Posterior vena cava (tissue), 2 donors: ENCODE measurements around the gene CERS5. TPM values are rescaled to one million over a fixed set of nuclear protein-coding genes. Genes with fewer than 3 reads are reported as not detected.

ENCODE experiments used
- DNase-seq: peaks from one replicate; pipeline ENCODE4 v3.0.0-alpha.2; 2020; ENCODE audit warnings: low spot score
- intact Hi-C, 2 donors: fragments of 100-400 bp; cut with DNase I; formaldehyde crosslinking; loops; one replicate each; pipeline versions ENCODE4 v1.14.1 to v1.14.2; 2022 to 2023
- long read RNA-seq, 2 donors: library from polyadenylated mRNA; unstranded; transcript quantifications; one replicate each; pipeline ENCODE4 v2.0.0, GENCODE V29; 2020 to 2021
- total RNA-seq, 2 donors: library from RNA; stranded (reverse); fragmentation: NEBNext Ultra II Directional; extraction: Animal tissue kit (Norgen Biotek cat#: 25700); gene quantifications; one replicate each; pipeline ENCODE4 v1.2.1, GENCODE V29; 2021
- donor health status: DM: yes; HTN: yes; CAD: no.
- donor health status: DM: yes; HTN: yes; CAD: no.

The CERS5 gene
- 10 to 100 TPM; 43.3 to 44.0 TPM for total RNA-seq
- long read RNA-seq, donor 1, transcript CERS5-201 (10 exons, 2,051 nt), result major isoform, 16 of 25 reads
- long read RNA-seq, donor 1, partial matches to known transcripts, result 2 of 25 reads
- long read RNA-seq, donor 1, other reads (novel, unspliced or antisense), result 7 of 25 reads
- long read RNA-seq, donor 2, transcript CERS5-203 (11 exons, 2,855 nt), result minor isoform, 6 of 142 reads
- long read RNA-seq, donor 2, transcript CERS5-201 (10 exons, 2,051 nt), result major isoform, 96 of 142 reads
- long read RNA-seq, donor 2, partial matches to known transcripts, result 6 of 142 reads
- long read RNA-seq, donor 2, other reads (novel, unspliced or antisense), result 34 of 142 reads

GRCh38 chr12:50167049-50167828 lies at the start of gene CERS5:
Gene CERS5 (minus strand): TSS chr12:50167369. CDS start chr12:50167297, 72 bp downstream.
- peak; percentile 100 for DNase-seq
- intact Hi-C loops, result no loop called here

- no peak for DNase-seq
- intact Hi-C loops, result no loop called here
Measured at GRCh38 chr12:50215033-50215432, 47.9 kb upstream of the CERS5 start.

GRCh38 chr12:50214018-50214417 lies 46.8 kb upstream of the CERS5 start:
- DNase-seq, result no peak
- intact Hi-C loops, result no loop called here

- intact Hi-C loops, result no loop called here
- no peak for DNase-seq
Measured at GRCh38 chr12:50213439-50213838, 46.3 kb upstream of the CERS5 start.

- DNase-seq, result no peak
Measured at GRCh38 chr12:50212071-50212467, 44.9 kb upstream of the CERS5 start.

GRCh38 chr12:50211392-50212070 lies 44.4 kb upstream of the CERS5 start:
- intact Hi-C loops, result no loop called here
- DNase-seq, result no peak

More at GRCh38 chr12:50212071-50212467, 44.9 kb upstream of the CERS5 start:
- intact Hi-C loops, result no loop called here

- intact Hi-C loops, result no loop called here
- DNase-seq, result no peak
Measured at GRCh38 chr12:50207424-50207823, 40.3 kb upstream of the CERS5 start.

GRCh38 chr12:50205648-50206047 lies 38.5 kb upstream of the CERS5 start:
- no peak for DNase-seq
- intact Hi-C loops, result no loop called here

GRCh38 chr12:50203691-50204090 lies 36.5 kb upstream of the CERS5 start:
- intact Hi-C loops, result no loop called here
- no peak for DNase-seq

- intact Hi-C loops, result no loop called here
- no peak for DNase-seq
Measured at GRCh38 chr12:50201987-50202521, 34.9 kb upstream of the CERS5 start.

- intact Hi-C loops, result no loop called here
- no peak for DNase-seq
Measured at GRCh38 chr12:50200552-50201273, 33.5 kb upstream of the CERS5 start.

- no peak for DNase-seq
- intact Hi-C loops, result loop anchor here in 1 of 2 donors (10.0 kb wide), 1 partner anchor 96 kb away; no protein-coding TSS in a partner anchor
Measured at GRCh38 chr12:50198829-50199228, 31.7 kb upstream of the CERS5 start.

GRCh38 chr12:50197297-50197727 lies 30.1 kb upstream of the CERS5 start:
- DNase-seq, result no peak
- intact Hi-C loops, result loop anchor here in 1 of 2 donors (10.0 kb wide), 1 partner anchor 97 kb away; no protein-coding TSS in a partner anchor

- no peak for DNase-seq
- intact Hi-C loops, result loop anchor here in 1 of 2 donors (10.0 kb wide), 1 partner anchor 98 kb away; no protein-coding TSS in a partner anchor
Measured at GRCh38 chr12:50196537-50196936, 29.4 kb upstream of the CERS5 start.

GRCh38 chr12:50195832-50196231 lies 28.7 kb upstream of the CERS5 start:
- intact Hi-C loops, result loop anchor here in 1 of 2 donors (10.0 kb wide), 1 partner anchor 99 kb away; no protein-coding TSS in a partner anchor
- no peak for DNase-seq

- DNase-seq, result no peak
- intact Hi-C loops, result loop anchor here in 1 of 2 donors (10.0 kb wide), 1 partner anchor 102 kb away; no protein-coding TSS in a partner anchor
Measured at GRCh38 chr12:50192908-50193307, 25.7 kb upstream of the CERS5 start.

GRCh38 chr12:50192236-50192635 lies 25.1 kb upstream of the CERS5 start:
- DNase-seq, result no peak
- intact Hi-C loops, result loop anchor here in 1 of 2 donors (10.0 kb wide), 1 partner anchor 103 kb away; no protein-coding TSS in a partner anchor

GRCh38 chr12:50190859-50191258 lies 23.7 kb upstream of the CERS5 start:
- DNase-seq, result no peak
- intact Hi-C loops, result loop anchor here in 1 of 2 donors (10.0 kb wide), 1 partner anchor 104 kb away; no protein-coding TSS in a partner anchor
